Right lobe of liver (tissue), 6 donors: ENCODE data around the gene LDAH. TPM values are rescaled to one million over a fixed set of nuclear protein-coding genes. Genes with fewer than 3 reads are reported as not detected.

Experiments
- ATAC-seq, 4 donors: fragments of 200-7000 bp; cut with Tn5 transposase; one replicate each; pipeline ENCODE4 v1.9.1; 2020; ENCODE audit warnings: mild to moderate bottlenecking in 4 of 4, moderate library complexity in 4 of 4
- DNase-seq, 3 donors: peaks; one replicate each; pipeline ENCODE4 v3.0.0-alpha.2; 2020
- H3K27ac ChIP-seq, 3 donors: fragments of 200-600 bp; one replicate each; pipeline ENCODE4 v1.8.0; 2022
- H3K27me3 ChIP-seq, 2 donors: fragments of 200-600 bp; one replicate each; pipeline ENCODE4 v1.8.0; 2022
- H3K36me3 ChIP-seq, 4 donors: fragments of 200-600 bp; sonication (generic) in 1 of 4; one replicate each; pipeline versions ENCODE4 v1.5.1 to v1.8.0; 2017 to 2022; ENCODE audit warnings: control low read depth in 1 of 4
- H3K4me1 ChIP-seq, 4 donors: fragments of 200-600 bp; sonication (generic) in 1 of 4; one replicate each; pipeline versions ENCODE4 v1.5.1 to v1.8.0; 2017 to 2022; ENCODE audit warnings: control low read depth in 1 of 4
- H3K4me3 ChIP-seq, 3 donors: fragments of 200-600 bp; one replicate each; pipeline ENCODE4 v1.8.0; 2022
- H3K9me3 ChIP-seq, 4 donors: fragments of 200-600 bp; sonication (generic) in 1 of 4; one replicate each; pipeline versions ENCODE4 v1.5.1 to v1.8.0; 2017 to 2022; ENCODE audit warnings: control low read depth in 1 of 4
- POLR2A ChIP-seq: fragments of 450-650 bp; IDR thresholded peaks from one replicate; pipeline ENCODE4 v1.6.1; 2017; ENCODE audit warnings: antibody characterized with exemption, mild to moderate bottlenecking
- WGBS: methylation state at CpG from one replicate; pipeline ENCODE4 v1.1.6; 2018; ENCODE audit warnings: low coverage, low lambda C conversion rate; ENCODE audit not compliant: insufficient coverage; ENCODE audit errors: missing lambda C conversion rate; 5-methylcytosine and 5-hydroxymethylcytosine counted together
- intact Hi-C, 2 donors: fragments of 100-400 bp; cut with DNase I; formaldehyde crosslinking; loops; one replicate each; pipeline versions ENCODE4 v1.11.2 to v1.14.1; 2022
- total RNA-seq, 6 experiments: library from RNA; depleted of rRNA in 2 of 6; stranded (reverse); fragments of >200 nt in 2 of 6; fragmentation: NEBNext Ultra II Directional in 3 of 6; extraction: Animal tissue kit (Norgen Biotek cat#: 25700) in 3 of 6; gene quantifications; one replicate each; pipeline versions ENCODE4 v1.1.0 to v1.2.4, GENCODE V29; 2016 to 2023
- TF ChIP-seq, protein P1 (sequence below), 4 donors: fragments of 200-600 bp in 3 of 4; fragments of 450-650 bp in 1 of 4; IDR thresholded peaks; one replicate each; pipeline versions ENCODE4 v1.5.1 to v1.8.0; 2016 to 2022; ENCODE audit warnings: antibody characterized with exemption in 4 of 4, mild to moderate bottlenecking in 2 of 4
- donor health status: DM: no; HTN: yes; CAD: no.
- donor health status: DM: no; HTN: no; CAD: no.
- donor health status: DM: no; HTN: no; CAD: no.
- donor health status: DM: no; HTN: yes; CAD: no.
- donor health status: DM: no; HTN: yes; CAD: no.

The LDAH gene
- total RNA-seq, 6 experiments from 2014 or later, result 9.0 to 18.7 (median 14.1) TPM

DNA sequence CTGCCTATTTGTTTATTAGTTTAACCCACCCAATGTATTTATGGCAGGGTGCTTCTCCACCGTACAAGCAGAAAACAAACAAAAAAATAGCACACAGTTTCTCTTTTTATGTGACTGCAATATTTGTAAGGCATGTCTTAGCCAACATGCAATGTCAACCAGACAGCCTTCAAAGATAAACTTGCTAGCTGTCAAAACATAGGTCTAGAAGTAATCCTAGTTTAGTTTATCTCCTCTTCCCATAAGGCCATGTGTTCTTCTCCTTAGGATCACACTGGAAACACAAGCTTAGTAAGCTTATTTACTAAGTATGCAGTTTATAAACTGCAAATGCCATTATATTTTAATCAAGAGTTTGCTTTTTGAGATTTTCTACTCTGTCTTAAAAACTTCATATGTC lies 75.6 kb downstream of the LDAH start:
- Histone ChIP-seq H3K27ac (no peak overlapping the region), H3K27me3 (no peaks in the 10 kb centered on the region), H3K9me3 (no peaks in the 10 kb centered on the region), H3K4me3 (no peak overlapping the region), H3K36me3 (no peaks in the 10 kb centered on the region), H3K4me1 (peaks cover 0 to 9% (median 4%) of the 10 kb centered on the region in 4 donors)
- 19% methylated on average over 1 of the region's 1 CpG for WGBS
- TF ChIP-seq, protein P1, sequence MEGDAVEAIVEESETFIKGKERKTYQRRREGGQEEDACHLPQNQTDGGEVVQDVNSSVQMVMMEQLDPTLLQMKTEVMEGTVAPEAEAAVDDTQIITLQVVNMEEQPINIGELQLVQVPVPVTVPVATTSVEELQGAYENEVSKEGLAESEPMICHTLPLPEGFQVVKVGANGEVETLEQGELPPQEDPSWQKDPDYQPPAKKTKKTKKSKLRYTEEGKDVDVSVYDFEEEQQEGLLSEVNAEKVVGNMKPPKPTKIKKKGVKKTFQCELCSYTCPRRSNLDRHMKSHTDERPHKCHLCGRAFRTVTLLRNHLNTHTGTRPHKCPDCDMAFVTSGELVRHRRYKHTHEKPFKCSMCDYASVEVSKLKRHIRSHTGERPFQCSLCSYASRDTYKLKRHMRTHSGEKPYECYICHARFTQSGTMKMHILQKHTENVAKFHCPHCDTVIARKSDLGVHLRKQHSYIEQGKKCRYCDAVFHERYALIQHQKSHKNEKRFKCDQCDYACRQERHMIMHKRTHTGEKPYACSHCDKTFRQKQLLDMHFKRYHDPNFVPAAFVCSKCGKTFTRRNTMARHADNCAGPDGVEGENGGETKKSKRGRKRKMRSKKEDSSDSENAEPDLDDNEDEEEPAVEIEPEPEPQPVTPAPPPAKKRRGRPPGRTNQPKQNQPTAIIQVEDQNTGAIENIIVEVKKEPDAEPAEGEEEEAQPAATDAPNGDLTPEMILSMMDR (IDR thresholded peaks at IDR 0.05), result no peak
- no peak for TF ChIP-seq POLR2A
- intact Hi-C loops, result no loop called here
- no peak for DNase-seq
- ATAC-seq, result no peak

DNA sequence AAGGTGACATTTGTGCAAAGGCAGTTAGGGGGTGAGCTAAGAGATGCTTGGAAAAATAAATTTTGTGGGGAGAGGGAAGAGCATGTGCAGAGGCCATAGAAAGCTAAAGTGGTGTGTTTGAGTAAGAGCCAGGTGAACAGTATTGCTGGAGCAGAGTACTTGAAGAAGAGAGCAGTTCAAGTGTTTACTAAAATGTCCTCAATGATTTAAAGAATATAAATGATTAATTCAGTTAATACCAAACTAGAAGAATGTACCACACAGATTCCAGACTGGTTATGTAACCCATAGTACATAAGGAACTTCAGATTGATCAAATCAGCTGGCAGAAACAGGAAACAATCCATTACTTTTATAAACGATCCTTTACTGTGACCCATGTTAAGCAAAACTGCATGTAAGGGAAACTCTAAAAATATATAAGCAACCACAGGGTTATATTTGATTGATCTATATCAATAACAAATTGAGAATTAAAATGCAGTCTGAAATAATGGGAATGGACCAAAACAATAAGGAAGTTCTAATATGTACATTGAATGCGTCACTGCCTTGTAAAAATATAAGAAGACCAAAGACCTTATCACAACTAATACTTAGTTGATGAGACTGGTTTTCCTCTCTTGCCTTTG lies 76.9 kb downstream of the LDAH start:
- TF ChIP-seq POLR2A, result no peak
- TF ChIP-seq, protein P1 (IDR thresholded peaks at IDR 0.05), result no peak
- peak; percentile 47 to 87 (median 54) for ATAC-seq
- DNase-seq, result no peak
- Histone ChIP-seq H3K36me3 (no peaks in the 10 kb centered on the region), H3K9me3 (no peaks in the 10 kb centered on the region), H3K27ac (peak overlapping the region in 1 of 3 donors; percentile 24), H3K27me3 (no peaks in the 10 kb centered on the region), H3K4me1 (peaks cover 0 to 9% (median 4%) of the 10 kb centered on the region in 4 donors), H3K4me3 (no peak overlapping the region)
- 15% methylated on average over 2 of the region's 2 CpGs for WGBS
- intact Hi-C loops, result no loop called here

DNA sequence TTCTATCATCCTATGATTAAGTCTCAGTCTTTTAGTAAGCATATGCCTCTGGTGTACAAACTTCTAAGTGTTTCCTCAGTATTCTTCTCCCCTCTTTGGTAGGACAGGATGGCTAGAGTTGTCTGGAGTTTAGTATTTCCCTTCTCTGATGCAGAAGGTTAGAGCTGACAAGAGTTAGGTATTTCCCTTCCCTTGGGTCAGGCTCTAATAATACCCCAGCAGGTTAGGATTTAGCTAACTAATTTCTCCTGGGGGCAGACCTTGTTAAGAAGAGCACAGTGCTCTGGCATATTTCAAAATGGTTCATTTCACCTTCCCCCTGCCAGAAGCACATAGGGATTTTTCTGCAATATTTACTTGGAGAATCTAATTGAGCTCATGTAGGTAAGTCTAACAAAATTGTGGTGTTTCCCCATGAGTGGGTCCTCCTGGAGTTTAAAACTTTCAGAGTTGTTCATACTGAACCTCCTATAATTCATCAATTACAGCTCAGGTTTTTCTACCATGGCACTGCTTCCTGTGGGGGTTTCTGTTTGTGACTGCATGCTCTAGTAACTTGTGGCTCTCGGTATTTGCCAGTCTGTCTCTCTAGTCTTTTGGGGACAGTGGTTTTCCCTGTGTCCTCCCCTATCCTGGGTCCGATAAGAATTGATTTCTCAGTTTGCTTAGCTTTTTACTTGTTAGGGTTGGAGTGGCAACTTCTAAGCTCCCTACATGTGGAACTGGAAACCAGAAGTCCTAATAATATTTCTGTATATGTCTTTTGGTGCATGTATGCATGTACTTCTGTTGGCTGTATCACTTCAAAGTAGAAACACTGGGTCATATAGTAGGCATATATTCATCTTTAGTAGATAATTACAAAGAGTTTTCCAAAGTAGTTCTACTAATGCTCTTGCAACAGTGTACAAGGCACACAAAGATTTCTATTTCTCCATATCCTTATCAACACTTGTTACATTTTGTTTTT lies 78.2 kb downstream of the LDAH start:
- DNase-seq (no peak), ATAC-seq (no peak)
- Histone ChIP-seq H3K4me1 (peaks cover 0 to 9% (median 4%) of the 10 kb centered on the region in 4 donors), H3K27me3 (no peaks in the 10 kb centered on the region), H3K4me3 (no peak overlapping the region), H3K9me3 (no peaks in the 10 kb centered on the region), H3K36me3 (no peaks in the 10 kb centered on the region), H3K27ac (no peak overlapping the region)
- TF ChIP-seq, protein P1 (IDR thresholded peaks at IDR 0.05), result no peak
- TF ChIP-seq POLR2A, result no peak
- 62% methylated on average over 2 of the region's 2 CpGs for WGBS
- intact Hi-C loops, result no loop called here

DNA sequence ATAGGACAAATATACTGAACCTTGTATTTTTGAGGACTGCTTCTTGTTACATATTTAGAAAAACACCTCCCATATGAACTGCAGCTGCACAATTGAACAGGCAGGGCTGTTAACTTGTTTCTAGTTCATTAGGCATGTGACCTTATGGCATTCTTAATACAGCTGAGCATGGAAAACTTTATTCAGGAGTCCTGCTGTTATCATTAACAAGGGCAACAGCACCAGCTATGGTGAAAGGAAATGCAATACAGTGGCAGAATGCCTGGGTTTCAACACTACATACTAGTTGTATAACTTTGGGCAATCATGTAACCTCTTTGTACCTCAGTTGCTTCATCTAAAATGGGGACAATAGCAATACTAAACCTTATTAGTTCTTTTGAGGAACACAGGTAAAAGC lies 84.1 kb downstream of the LDAH start:
- Histone ChIP-seq H3K9me3 (no peaks in the 10 kb centered on the region), H3K27me3 (no peaks in the 10 kb centered on the region), H3K4me1 (peaks cover 0 to 13% (median 0%) of the 10 kb centered on the region in 4 donors), H3K36me3 (no peaks in the 10 kb centered on the region), H3K27ac (peak overlapping the region in 1 of 3 donors; percentile 54), H3K4me3 (no peak overlapping the region)
- DNase-seq (peak in 1 of 3 donors; percentile 78), ATAC-seq (peak; percentile 77 to 93 (median 84))
- TF ChIP-seq POLR2A, result no peak
- TF ChIP-seq, protein P1 (IDR thresholded peaks at IDR 0.05), result peak in 2 of 4 donors; percentile 5 to 11
- intact Hi-C loops, result no loop called here
